CD4-positive, alpha-beta memory T cell (primary cell): ENCODE measurements around the gene CDC73. TPM values are rescaled to one million over a fixed set of nuclear protein-coding genes. Genes with fewer than 3 reads are reported as not detected.

Experiments used
- CTCF ChIA-PET: fragments of 350-600 bp; sonication (Branson Sonifier 250); formaldehyde crosslinking; loops from one replicate; lab custom pipeline; 2021; ENCODE audit warnings: inconsistent platforms; ENCODE audit not compliant: partially characterized antibody; lab: Charles Lee
- POLR2A ChIA-PET: fragments of 350-600 bp; sonication (Branson Sonifier 250); formaldehyde crosslinking; loops from one replicate; lab custom pipeline; 2021; ENCODE audit not compliant: partially characterized antibody; lab: Charles Lee
- DNase-seq, 5 donors: peaks; one replicate each; pipeline versions ENCODE4 v3.0.0 to v3.0.0-alpha.2; 2020 to 2022; ENCODE audit warnings: mixed read lengths in 1 of 5
- H3K27ac ChIP-seq: one replicate; pipeline ENCODE4 v1.7.0; 2013; ENCODE audit warnings: low read depth, low read length
- H3K27me3 ChIP-seq: 2 replicates; pipeline ENCODE4 v1.7.0; 2013; ENCODE audit warnings: mild to moderate bottlenecking, low read length, moderate library complexity; ENCODE audit not compliant: insufficient read depth
- H3K36me3 ChIP-seq: 2 replicates; pipeline ENCODE4 v1.7.0; 2013; ENCODE audit warnings: mild to moderate bottlenecking, low read length, moderate library complexity; ENCODE audit not compliant: insufficient read depth
- H3K4me1 ChIP-seq: 2 replicates; pipeline ENCODE4 v1.7.0; 2013; ENCODE audit warnings: mild to moderate bottlenecking, low read length, moderate library complexity; ENCODE audit not compliant: insufficient read depth
- H3K4me3 ChIP-seq, 2 donors: one replicate each; pipeline ENCODE4 v1.7.0; 2013; ENCODE audit warnings: low read length in 2 of 2, mild to moderate bottlenecking in 1 of 2
- H3K9me3 ChIP-seq, 2 donors: one replicate each; pipeline ENCODE4 v1.7.0; 2013; ENCODE audit warnings: low read length in 2 of 2, control low read depth in 1 of 2; ENCODE audit not compliant: control insufficient read depth in 1 of 2
- H3K27ac Mint-ChIP-seq, 7 donors: one replicate each; pipeline ENCODE4 v1.8.0; 2020 to 2021; ENCODE audit warnings: mixed read lengths in 7 of 7, mild to moderate bottlenecking in 6 of 7, inconsistent platforms in 3 of 7, moderate library complexity in 3 of 7
- H3K27me3 Mint-ChIP-seq, 2 donors: one replicate each; pipeline ENCODE4 v1.8.0; 2020 to 2021; ENCODE audit warnings: mixed read lengths in 2 of 2
- H3K36me3 Mint-ChIP-seq, 2 donors: one replicate each; pipeline ENCODE4 v1.8.0; 2020 to 2021; ENCODE audit warnings: mixed read lengths in 2 of 2, inconsistent platforms in 1 of 2, mild to moderate bottlenecking in 1 of 2
- H3K4me1 Mint-ChIP-seq, 4 donors: one replicate each; pipeline ENCODE4 v1.8.0; 2020 to 2021; ENCODE audit warnings: mixed read lengths in 4 of 4, mild to moderate bottlenecking in 1 of 4
- H3K4me3 Mint-ChIP-seq, 8 donors: one replicate each; pipeline ENCODE4 v1.8.0; 2020 to 2021; ENCODE audit warnings: mixed read lengths in 8 of 8, mild to moderate bottlenecking in 7 of 8, moderate library complexity in 6 of 8, inconsistent platforms in 3 of 8
- H3K9me3 Mint-ChIP-seq, 8 donors: one replicate each; pipeline ENCODE4 v1.8.0; 2020 to 2021; ENCODE audit warnings: mixed read lengths in 8 of 8, mild to moderate bottlenecking in 5 of 8, inconsistent platforms in 3 of 8, moderate library complexity in 1 of 8
- intact Hi-C: fragments of 100-400 bp; cut with micrococcal nuclease; formaldehyde crosslinking; loops from one replicate; pipeline ENCODE4 v1.15.1; 2023
- polyA plus RNA-seq, 2 donors: library from polyadenylated mRNA; unstranded; fragments of 300-500 nt; fragmentation: Illumina TruSeq; gene quantifications; one replicate each; pipeline ENCODE4 v1.2.3, GENCODE V29; 2021
- total RNA-seq, 2 experiments: library from RNA; stranded (reverse); gene quantifications; one replicate each; pipeline ENCODE4 v1.2.3, GENCODE V29; 2021

The CDC73 gene
- total and polyA plus RNA-seq, 4 experiments from 2014 or later: 70.4 to 75.0 (median 71.3) TPM

DNA sequence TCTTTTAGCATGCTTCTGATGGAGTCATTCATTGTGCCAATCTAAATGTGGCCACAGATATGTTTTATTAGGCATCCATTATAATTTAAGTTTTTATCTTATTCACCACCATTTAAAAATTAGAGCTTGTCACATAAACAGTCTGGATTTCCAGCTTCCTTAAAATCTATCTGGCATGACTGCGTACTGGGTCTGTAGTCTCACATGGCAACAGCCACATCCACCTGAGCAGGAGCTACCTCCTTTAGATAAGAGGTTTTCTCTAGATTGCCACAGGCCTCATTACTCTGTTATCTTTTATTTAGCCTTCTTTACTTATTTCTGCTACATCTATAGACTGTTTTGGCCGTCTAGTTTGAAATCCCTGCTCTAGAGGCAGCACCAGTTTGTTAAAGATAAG is 35.5 kb downstream of the CDC73 start:
- ChIA-PET CTCF (interaction anchor here (0.9 kb wide), 1 partner anchor 1137 kb away, joined by 3 read pairs; no protein-coding TSS in a partner anchor), POLR2A (no interaction called here)
- intact Hi-C loops: no loop called here
- H3K27me3 ChIP-seq: no peaks in the 10 kb centered on the region
- H3K36me3 ChIP-seq: peaks cover 6% of the 10 kb centered on the region
- H3K27ac ChIP-seq: no peak overlapping the region
- peaks cover 28 to 38% (median 32%) of the 10 kb centered on the region in 4 donors for H3K4me1 Mint-ChIP-seq
- no peaks in the 10 kb centered on the region for H3K27me3 Mint-ChIP-seq
- H3K4me1 ChIP-seq: peaks cover 5% of the 10 kb centered on the region
- no peaks in the 10 kb centered on the region for H3K9me3 Mint-ChIP-seq
- H3K4me3 Mint-ChIP-seq: no peak overlapping the region
- no peaks in the 10 kb centered on the region for H3K9me3 ChIP-seq
- H3K36me3 Mint-ChIP-seq: peaks cover 30 to 40% of the 10 kb centered on the region in 2 donors
- no peak overlapping the region for H3K4me3 ChIP-seq
- H3K27ac Mint-ChIP-seq: peak overlapping the region in 4 of 7 donors; percentile 1 to 32 (median 6)
- no peak for DNase-seq

DNA sequence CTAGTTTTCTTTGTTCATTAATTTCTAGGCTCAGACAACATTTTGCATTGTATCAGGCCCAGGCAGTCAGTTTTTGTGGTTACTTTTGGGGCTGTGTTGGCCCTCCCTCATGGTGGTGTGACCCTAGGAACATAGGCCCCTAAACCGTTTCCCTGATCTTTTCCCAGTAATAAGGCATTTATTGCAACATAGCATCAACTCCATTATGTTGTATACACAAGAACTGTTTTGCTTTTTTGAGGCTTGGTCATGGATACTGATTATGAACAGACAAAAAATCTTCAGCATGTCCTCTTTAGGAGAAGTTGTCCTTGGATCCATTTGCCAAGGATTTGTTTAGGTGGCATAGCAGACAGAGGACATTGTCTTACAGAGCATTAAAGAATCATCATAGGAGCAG is 54.3 kb downstream of the CDC73 start:
- no peaks in the 10 kb centered on the region for H3K9me3 ChIP-seq
- CTCF ChIA-PET: no interaction called here

DNA sequence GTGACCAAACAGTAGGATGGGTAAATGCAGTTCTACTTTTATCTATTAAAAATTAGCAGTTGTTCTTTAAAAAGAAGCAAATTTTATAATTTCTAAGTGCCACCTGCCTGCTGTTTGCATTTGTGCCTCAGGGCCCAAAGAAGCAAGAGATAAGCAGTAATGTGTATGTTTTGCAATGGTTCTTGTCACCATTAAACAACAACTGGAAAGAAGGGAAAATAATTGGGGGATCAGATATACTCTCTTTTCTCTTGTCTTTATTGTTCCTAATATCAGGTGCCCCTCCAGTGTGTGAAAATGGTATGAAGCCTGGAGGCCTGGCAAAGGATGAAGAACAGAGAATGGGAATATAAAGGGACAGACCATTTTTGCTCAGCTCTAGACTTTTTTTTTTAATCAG is 55.0 kb downstream of the CDC73 start:
- Mint-ChIP-seq H3K36me3 (peaks cover 29 to 65% of the 10 kb centered on the region in 2 donors), H3K4me3 (no peak overlapping the region), H3K27me3 (no peaks in the 10 kb centered on the region), H3K4me1 (peaks cover 28 to 46% (median 31%) of the 10 kb centered on the region in 4 donors), H3K27ac (peak overlapping the region in 2 of 7 donors; percentile 13 to 57), H3K9me3 (peaks cover 0 to 19% (median 6%) of the 10 kb centered on the region in 8 donors)
- Histone ChIP-seq H3K4me1 (peaks cover 9% of the 10 kb centered on the region), H3K27ac (no peak overlapping the region), H3K27me3 (no peaks in the 10 kb centered on the region), H3K4me3 (no peak overlapping the region), H3K9me3 (no peaks in the 10 kb centered on the region), H3K36me3 (no peaks in the 10 kb centered on the region)
- DNase-seq: no peak
- intact Hi-C loops: no loop called here
- CTCF ChIA-PET: no interaction called here
- POLR2A ChIA-PET: interaction anchor here (1.0 kb wide), 1 partner anchor 12 kb away, joined by 3 read pairs; no protein-coding TSS in a partner anchor

More for the DNA sequence above, 54.3 kb downstream of the CDC73 start:
- H3K27ac ChIP-seq: no peak overlapping the region
- peaks cover 0 to 15% (median 6%) of the 10 kb centered on the region in 8 donors for H3K9me3 Mint-ChIP-seq
- H3K27me3 ChIP-seq: no peaks in the 10 kb centered on the region
- peak overlapping the region in 5 of 7 donors; percentile 2 to 83 (median 72) for H3K27ac Mint-ChIP-seq
- POLR2A ChIA-PET: no interaction called here
- peaks cover 28 to 62% of the 10 kb centered on the region in 2 donors for H3K36me3 Mint-ChIP-seq
- H3K36me3 ChIP-seq: no peaks in the 10 kb centered on the region
- H3K27me3 Mint-ChIP-seq: no peaks in the 10 kb centered on the region
- peaks cover 26 to 45% (median 27%) of the 10 kb centered on the region in 4 donors for H3K4me1 Mint-ChIP-seq
- no peak for DNase-seq
- H3K4me3 Mint-ChIP-seq: no peak overlapping the region
- intact Hi-C loops: no loop called here
- no peak overlapping the region for H3K4me3 ChIP-seq
- H3K4me1 ChIP-seq: peaks cover 4% of the 10 kb centered on the region

DNA sequence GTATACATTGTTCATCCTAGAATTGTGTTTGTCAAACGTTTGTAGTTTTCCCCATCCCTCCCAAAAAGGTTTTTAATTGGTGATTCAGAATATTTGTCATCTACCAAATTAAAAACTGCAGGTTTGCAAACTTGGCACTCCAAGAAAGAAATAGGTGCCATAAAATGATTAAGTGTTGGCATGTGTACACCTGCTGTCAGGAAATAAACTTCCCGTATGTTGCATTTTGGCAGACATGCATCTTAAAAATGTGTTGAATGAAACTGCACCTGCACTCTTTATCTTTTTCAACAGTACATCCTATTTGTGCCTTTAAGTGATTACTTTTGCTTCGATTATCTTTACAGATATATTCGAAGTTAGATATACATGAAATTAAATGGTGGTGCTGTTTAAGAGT is 57.3 kb downstream of the CDC73 start:
- Histone ChIP-seq H3K4me3 (no peak overlapping the region), H3K27me3 (no peaks in the 10 kb centered on the region), H3K4me1 (peaks cover 27% of the 10 kb centered on the region), H3K9me3 (no peaks in the 10 kb centered on the region), H3K27ac (no peak overlapping the region), H3K36me3 (no peaks in the 10 kb centered on the region)
- H3K27ac Mint-ChIP-seq: peak overlapping the region in 1 of 7 donors; percentile 22
- ChIA-PET CTCF (no interaction called here), POLR2A (no interaction called here)
- H3K36me3 Mint-ChIP-seq: peaks cover 21 to 51% of the 10 kb centered on the region in 2 donors
- no peak for DNase-seq
- H3K9me3 Mint-ChIP-seq: peaks cover 0 to 15% (median 6%) of the 10 kb centered on the region in 8 donors
- no peaks in the 10 kb centered on the region for H3K27me3 Mint-ChIP-seq
- intact Hi-C loops: no loop called here
- H3K4me3 Mint-ChIP-seq: no peak overlapping the region
- H3K4me1 Mint-ChIP-seq: peaks cover 27 to 36% (median 31%) of the 10 kb centered on the region in 4 donors

DNA sequence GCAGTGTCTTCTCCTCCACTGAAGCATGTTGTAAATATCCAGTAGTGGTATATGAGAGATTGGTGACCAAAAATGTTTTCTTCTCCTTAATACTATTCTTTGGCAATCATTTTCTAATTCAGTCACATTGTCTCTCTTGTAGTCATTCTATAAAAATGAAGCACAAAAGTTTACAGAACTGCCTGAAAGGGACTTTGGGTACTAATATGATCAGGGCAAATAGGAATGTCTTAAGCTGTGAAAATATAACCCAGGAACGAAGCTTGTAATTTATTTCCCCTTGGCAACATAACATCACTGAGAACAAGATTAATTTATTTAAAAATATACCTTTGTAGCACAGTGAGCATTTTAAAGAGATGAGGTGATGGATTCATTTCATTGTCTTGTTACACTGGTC is 59.7 kb downstream of the CDC73 start:
- H3K4me3 Mint-ChIP-seq: peak overlapping the region in 3 of 8 donors; percentile 4 to 37 (median 9)
- H3K27ac ChIP-seq: no peak overlapping the region
- H3K36me3 ChIP-seq: no peaks in the 10 kb centered on the region
- H3K36me3 Mint-ChIP-seq: peaks cover 10 to 28% of the 10 kb centered on the region in 2 donors
- H3K4me3 ChIP-seq: no peak overlapping the region
- H3K9me3 Mint-ChIP-seq: peaks cover 0 to 13% (median 6%) of the 10 kb centered on the region in 8 donors
- H3K9me3 ChIP-seq: no peaks in the 10 kb centered on the region
- intact Hi-C loops: loop anchor here (5.0 to 10.0 kb wide), 4 partner anchors 156 to 983 kb away; no protein-coding TSS in a partner anchor
- H3K4me1 Mint-ChIP-seq: peaks cover 27 to 44% (median 35%) of the 10 kb centered on the region in 4 donors
- peaks cover 34% of the 10 kb centered on the region for H3K4me1 ChIP-seq
- peak overlapping the region in 4 of 7 donors; percentile 7 to 78 (median 32) for H3K27ac Mint-ChIP-seq
- H3K27me3 Mint-ChIP-seq: no peaks in the 10 kb centered on the region
- ChIA-PET CTCF (interaction anchor here (1.5 to 1.8 kb wide), 2 partner anchors 9 to 73 kb away, joined by 3 to 5 read pairs; no protein-coding TSS in a partner anchor), POLR2A (no interaction called here)
- DNase-seq: no peak
- H3K27me3 ChIP-seq: no peaks in the 10 kb centered on the region

DNA sequence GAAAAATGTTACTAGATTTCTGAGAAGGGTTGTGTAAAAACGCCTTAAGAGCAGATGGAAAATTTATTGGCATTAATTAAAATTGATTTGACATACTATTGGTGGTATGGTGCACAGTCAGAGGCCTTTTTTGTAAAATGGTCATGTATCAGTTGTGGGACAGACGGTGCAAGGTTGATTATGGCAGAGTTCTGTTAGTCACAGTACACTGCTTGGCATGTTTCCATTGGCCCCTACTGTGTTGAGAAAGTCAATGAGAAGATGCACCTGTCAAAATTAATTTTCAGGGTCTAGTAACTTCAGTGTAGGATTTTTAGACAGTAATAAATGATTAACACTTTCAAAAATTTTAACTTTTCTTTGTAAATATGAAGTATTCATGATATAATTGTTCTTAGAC is 60.2 kb downstream of the CDC73 start:
- intact Hi-C loops: loop anchor here (2.0 to 10.0 kb wide), 5 partner anchors 155 to 983 kb away; no protein-coding TSS in a partner anchor
- Histone ChIP-seq H3K36me3 (no peaks in the 10 kb centered on the region), H3K4me3 (no peak overlapping the region), H3K27ac (no peak overlapping the region), H3K4me1 (peaks cover 37% of the 10 kb centered on the region), H3K9me3 (no peaks in the 10 kb centered on the region), H3K27me3 (no peaks in the 10 kb centered on the region)
- H3K4me3 Mint-ChIP-seq: peak overlapping the region in 2 of 8 donors; percentile 4 to 37
- POLR2A ChIA-PET: no interaction called here
- peaks cover 25 to 48% (median 36%) of the 10 kb centered on the region in 4 donors for H3K4me1 Mint-ChIP-seq
- H3K27ac Mint-ChIP-seq: peak overlapping the region in 2 of 7 donors; percentile 7 to 32
- DNase-seq: no peak
- CTCF ChIA-PET: interaction anchor here (0.7 kb wide), 1 partner anchor 129 kb away, joined by 3 read pairs; no protein-coding TSS in a partner anchor
- peaks cover 10 to 24% of the 10 kb centered on the region in 2 donors for H3K36me3 Mint-ChIP-seq
- H3K27me3 Mint-ChIP-seq: no peaks in the 10 kb centered on the region
- peaks cover 0 to 13% (median 5%) of the 10 kb centered on the region in 8 donors for H3K9me3 Mint-ChIP-seq

GRCh38 chr1:193183019-193183627 is 61.3 kb downstream of the CDC73 start:
- intact Hi-C loops: loop anchor here (1.0 to 10.0 kb wide), 7 partner anchors 154 to 1112 kb away; no protein-coding TSS in a partner anchor
- CTCF ChIA-PET: interaction anchor here (1.5 to 1.9 kb wide), 2 partner anchors 1111 to 1115 kb away, joined by 3 to 9 read pairs; no protein-coding TSS in a partner anchor
- Mint-ChIP-seq H3K27ac (peak overlapping the region in 4 of 7 donors; percentile 16 to 82 (median 68)), H3K36me3 (peaks cover 7 to 20% of the 10 kb centered on the region in 2 donors), H3K27me3 (no peaks in the 10 kb centered on the region), H3K4me1 (peaks cover 28 to 52% (median 36%) of the 10 kb centered on the region in 4 donors), H3K4me3 (peak overlapping the region; percentile 60 to 92 (median 81)), H3K9me3 (peaks cover 0 to 11% (median 3%) of the 10 kb centered on the region in 8 donors)
- H3K36me3 ChIP-seq: no peaks in the 10 kb centered on the region
- no peaks in the 10 kb centered on the region for H3K9me3 ChIP-seq
- H3K4me1 ChIP-seq: peaks cover 47% of the 10 kb centered on the region
- H3K27ac ChIP-seq: peak overlapping the region; percentile 23
- POLR2A ChIA-PET: interaction anchor here (1.4 to 5.1 kb wide), 5 partner anchors 276 to 1112 kb away, joined by 4 to 65 read pairs (median 7); no protein-coding TSS in a partner anchor
- H3K4me3 ChIP-seq: peak overlapping the region in 1 of 2 donors; percentile 10
- peak in 4 of 5 donors; percentile 59 to 64 (median 62) for DNase-seq
- H3K27me3 ChIP-seq: no peaks in the 10 kb centered on the region
